Measurements from ENCODE around the gene LITAF.

Gene LITAF

GRCh38 chr16:11633113-11633512, 46.4 kb upstream of the LITAF start:
- Histone ChIP-seq H3K4me3 (ENCODE audit: low read depth, low read length) (no peak overlapping the region), H3K36me3 (replicated peaks) (no peaks in the 10 kb centered on the region), H3K27ac (no peak overlapping the region), H3K27me3 (replicated peaks) (no peaks in the 10 kb centered on the region)
- in situ Hi-C loops (cut with HindIII; ENCODE audit: low pct_ligation_motif_present, low sequenced_read_pairs), result no loop called here
- no peak for DNase-seq
- no peak for TF ChIP-seq CTCF (IDR thresholded peaks at IDR 0.05; ENCODE audit: low read depth, low read length, missing control alignments)

- in situ Hi-C loops (cut with HindIII; ENCODE audit: low pct_ligation_motif_present, low sequenced_read_pairs), result no loop called here
- peak; percentile 52 for DNase-seq
- H3K27ac ChIP-seq, result no peak overlapping the region
These were observed 45.8 kb upstream of the LITAF start for GRCh38 chr16:11632455-11632939.

GRCh38 chr16:11631214-11631613, 44.5 kb upstream of the LITAF start:
- H3K4me3 ChIP-seq (ENCODE audit: low read depth, low read length), result no peak overlapping the region
- no peaks in the 10 kb centered on the region for H3K36me3 ChIP-seq (replicated peaks)
- no peak for DNase-seq
- no peaks in the 10 kb centered on the region for H3K27me3 ChIP-seq (replicated peaks)
- no peak for TF ChIP-seq CTCF (IDR thresholded peaks at IDR 0.05; ENCODE audit: low read depth, low read length, missing control alignments)
- H3K27ac ChIP-seq, result no peak overlapping the region
- in situ Hi-C loops (cut with HindIII; ENCODE audit: low pct_ligation_motif_present, low sequenced_read_pairs), result no loop called here

More at GRCh38 chr16:11632455-11632939, 45.8 kb upstream of the LITAF start:
- Histone ChIP-seq H3K4me3 (ENCODE audit: low read depth, low read length) (no peak overlapping the region), H3K27me3 (replicated peaks) (no peaks in the 10 kb centered on the region), H3K36me3 (replicated peaks) (no peaks in the 10 kb centered on the region)
- TF ChIP-seq CTCF (IDR thresholded peaks at IDR 0.05; ENCODE audit: low read depth, low read length, missing control alignments), result no peak

GRCh38 chr16:11630768-11631056, 44.0 kb upstream of the LITAF start:
- Histone ChIP-seq H3K4me3 (ENCODE audit: low read depth, low read length) (no peak overlapping the region), H3K36me3 (replicated peaks) (no peaks in the 10 kb centered on the region), H3K27me3 (replicated peaks) (no peaks in the 10 kb centered on the region), H3K27ac (no peak overlapping the region)
- no peak for DNase-seq
- no peak for TF ChIP-seq CTCF (IDR thresholded peaks at IDR 0.05; ENCODE audit: low read depth, low read length, missing control alignments)
- in situ Hi-C loops (cut with HindIII; ENCODE audit: low pct_ligation_motif_present, low sequenced_read_pairs), result no loop called here

GRCh38 chr16:11630046-11630767, 43.5 kb upstream of the LITAF start:
- in situ Hi-C loops (cut with HindIII; ENCODE audit: low pct_ligation_motif_present, low sequenced_read_pairs), result no loop called here
- DNase-seq, result no peak
- no peaks in the 10 kb centered on the region for H3K36me3 ChIP-seq (replicated peaks)
- TF ChIP-seq CTCF (IDR thresholded peaks at IDR 0.05; ENCODE audit: low read depth, low read length, missing control alignments), result no peak
- no peak overlapping the region for H3K27ac ChIP-seq
- no peak overlapping the region for H3K4me3 ChIP-seq (ENCODE audit: low read depth, low read length)
- H3K27me3 ChIP-seq (replicated peaks), result no peaks in the 10 kb centered on the region

All from brain microvascular endothelial cell (primary cell).